Measurements from ENCODE around the gene MDC1. TPM values are rescaled to one million over a fixed set of nuclear protein-coding genes. Genes with fewer than 3 reads are reported as not detected.

Gene MDC1
- total RNA-seq, 6 experiments from 2014 or later, result 8.8 to 15.5 (median 12.1) TPM

GRCh38 chr6:30748851-30749540, 31.9 kb upstream of the MDC1 start:
- Histone ChIP-seq H3K36me3 (no peaks in the 10 kb centered on the region), H3K4me3 (no peak overlapping the region), H3K4me1 (peaks cover 0 to 20% (median 9%) of the 10 kb centered on the region in 4 donors), H3K27ac (no peak overlapping the region), H3K27me3 (no peaks in the 10 kb centered on the region), H3K9me3 (no peaks in the 10 kb centered on the region)
- ATAC-seq, result no peak
- WGBS (ENCODE audit: insufficient coverage, low coverage, low lambda C conversion rate, missing lambda C conversion rate), result 74% methylated on average over 7 of the region's 8 CpGs
- intact Hi-C loops (cut with DNase I), result no loop called here
- no peak for TF ChIP-seq CTCF (IDR thresholded peaks at IDR 0.05)
- no peak for TF ChIP-seq POLR2A (IDR thresholded peaks at IDR 0.05)
- no peak for DNase-seq

- no peak for ATAC-seq
- intact Hi-C loops (cut with DNase I), result no loop called here
Measured at GRCh38 chr6:30747902-30748769, 31.1 kb upstream of the MDC1 start.

GRCh38 chr6:30747300-30747687, 30.2 kb upstream of the MDC1 start:
- peaks cover 0 to 20% (median 9%) of the 10 kb centered on the region in 4 donors for H3K4me1 ChIP-seq
- no peak overlapping the region for H3K27ac ChIP-seq
- no peak for DNase-seq
- WGBS (ENCODE audit: insufficient coverage, low coverage, low lambda C conversion rate, missing lambda C conversion rate), result 89% methylated on average over 1 of the region's 1 CpG
- intact Hi-C loops (cut with DNase I), result no loop called here
- H3K27me3 ChIP-seq, result no peaks in the 10 kb centered on the region
- no peaks in the 10 kb centered on the region for H3K36me3 ChIP-seq
- ATAC-seq, result no peak
- no peak overlapping the region for H3K4me3 ChIP-seq
- H3K9me3 ChIP-seq, result no peaks in the 10 kb centered on the region
- no peak for TF ChIP-seq CTCF (IDR thresholded peaks at IDR 0.05)
- TF ChIP-seq POLR2A (IDR thresholded peaks at IDR 0.05), result no peak

More at GRCh38 chr6:30747902-30748769, 31.1 kb upstream of the MDC1 start:
- Histone ChIP-seq H3K9me3 (no peaks in the 10 kb centered on the region), H3K27me3 (no peaks in the 10 kb centered on the region), H3K36me3 (no peaks in the 10 kb centered on the region), H3K4me3 (no peak overlapping the region), H3K4me1 (peaks cover 0 to 20% (median 9%) of the 10 kb centered on the region in 4 donors), H3K27ac (no peak overlapping the region)
- no peak for DNase-seq
- TF ChIP-seq POLR2A (IDR thresholded peaks at IDR 0.05) (no peak), CTCF (IDR thresholded peaks at IDR 0.05) (no peak)
- WGBS (ENCODE audit: insufficient coverage, low coverage, low lambda C conversion rate, missing lambda C conversion rate), result 74% methylated on average over 6 of the region's 6 CpGs

GRCh38 chr6:30744054-30744805, 27.1 kb upstream of the MDC1 start, which contains the start of gene IER3:
Gene IER3, minus strand, starts transcription at chr6:30744547. Its CDS starts 29 bp downstream, at chr6:30744518.
- peak within 1 kb of the TSS; percentile 82 to 95 (median 93) for H3K4me3 ChIP-seq
- no peaks in the 10 kb centered on the region for H3K27me3 ChIP-seq
- H3K4me1 ChIP-seq, result peaks cover 0 to 17% (median 8%) of the 10 kb centered on the region in 4 donors
- ATAC-seq (peak; percentile 60 to 68 (median 64)), DNase-seq (peak; percentile 91 to 93 (median 92))
- peak within 1 kb of the TSS; percentile 88 to 98 (median 89) for H3K27ac ChIP-seq
- 0% methylated on average over 7 of the region's 54 CpGs for WGBS (ENCODE audit: insufficient coverage, low coverage, low lambda C conversion rate, missing lambda C conversion rate)
- H3K36me3 ChIP-seq, result peaks cover 0 to 13% (median 11%) of the 10 kb centered on the region in 4 donors
- TF ChIP-seq POLR2A (IDR thresholded peaks at IDR 0.05) (peak; percentile 99), CTCF (IDR thresholded peaks at IDR 0.05) (peak; percentile 44 to 65 (median 51))
- no peaks in the 10 kb centered on the region for H3K9me3 ChIP-seq
- intact Hi-C loops (cut with DNase I), result no loop called here
